ENCODE measurements around the gene POU3F4. TPM values are rescaled to one million over a fixed set of nuclear protein-coding genes. Genes with fewer than 3 reads are reported as not detected.

Gene POU3F4
- total RNA-seq, 1 donor from 2014 or later, result 0.18 TPM

DNA sequence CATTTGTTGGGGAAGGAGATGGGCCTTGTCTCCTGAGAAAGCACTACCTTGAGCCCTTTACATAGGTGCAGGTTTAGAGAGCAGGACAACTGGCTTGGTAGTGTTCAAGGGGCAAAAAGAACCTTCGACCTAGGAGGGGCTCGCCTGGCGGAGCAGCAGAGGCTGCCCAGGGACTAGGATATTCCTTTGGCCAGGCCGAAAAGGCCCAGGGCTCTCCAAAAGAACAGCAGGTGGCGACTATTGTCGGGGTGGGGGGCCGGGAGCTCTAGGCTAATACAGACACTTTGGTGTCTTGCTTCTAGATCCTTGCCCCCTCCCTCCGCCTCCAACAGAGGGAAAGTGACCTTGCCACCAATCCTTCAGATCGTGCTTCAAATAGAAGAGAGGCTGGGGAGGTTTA lies 7.1 kb upstream of the POU3F4 start:
- DNase-seq (ENCODE audit: low read depth) (no peak), FAIRE-seq (no peak)
- TF ChIP-seq CTCF (IDR thresholded peaks at IDR 0.05; ENCODE audit: insufficient read depth, low read depth, low read length), result no peak
- no peak for TF ChIP-seq EZH2 (IDR thresholded peaks at IDR 0.05; ENCODE audit: insufficient read depth, low read length)
- no peak overlapping the region for H3K27ac Mint-ChIP-seq (ENCODE audit: unreplicated experiment)
- no peak overlapping the region for H3K9ac ChIP-seq (ENCODE audit: low read length)
- H3K4me1 ChIP-seq (ENCODE audit: insufficient read depth, low read length), result no peaks in the 10 kb centered on the region
- H3K4me1 Mint-ChIP-seq (ENCODE audit: low read depth, unreplicated experiment), result no peaks in the 10 kb centered on the region
- no peaks in the 10 kb centered on the region for H4K20me1 ChIP-seq (ENCODE audit: insufficient read depth, low read length)
- H3K4me3 ChIP-seq (ENCODE audit: insufficient read depth, low read depth, low read length), result no peak overlapping the region
- H2AFZ ChIP-seq (ENCODE audit: low read depth, low read length), result no peak overlapping the region
- H3K4me3 Mint-ChIP-seq (ENCODE audit: unreplicated experiment), result no peak overlapping the region
- no peaks in the 10 kb centered on the region for H3K9me3 Mint-ChIP-seq (ENCODE audit: unreplicated experiment)
- no peak overlapping the region for H3K27ac ChIP-seq (ENCODE audit: low read depth, low read length)
- peaks cover 58% of the 10 kb centered on the region for H3K27me3 Mint-ChIP-seq (ENCODE audit: low read depth, unreplicated experiment)
- no peaks in the 10 kb centered on the region for H3K27me3 ChIP-seq (ENCODE audit: insufficient read depth, low read length)
- no peaks in the 10 kb centered on the region for H3K36me3 Mint-ChIP-seq (ENCODE audit: low read depth, unreplicated experiment)
- H3K79me2 ChIP-seq (ENCODE audit: insufficient read depth, low read length), result no peaks in the 10 kb centered on the region
- no peaks in the 10 kb centered on the region for H3K9me3 ChIP-seq (ENCODE audit: insufficient read depth, low read depth, low read length)
- peak overlapping the region; percentile 69 for H3K4me2 ChIP-seq (ENCODE audit: low read length)
- H3K36me3 ChIP-seq (ENCODE audit: insufficient read depth, low read length), result no peaks in the 10 kb centered on the region

DNA sequence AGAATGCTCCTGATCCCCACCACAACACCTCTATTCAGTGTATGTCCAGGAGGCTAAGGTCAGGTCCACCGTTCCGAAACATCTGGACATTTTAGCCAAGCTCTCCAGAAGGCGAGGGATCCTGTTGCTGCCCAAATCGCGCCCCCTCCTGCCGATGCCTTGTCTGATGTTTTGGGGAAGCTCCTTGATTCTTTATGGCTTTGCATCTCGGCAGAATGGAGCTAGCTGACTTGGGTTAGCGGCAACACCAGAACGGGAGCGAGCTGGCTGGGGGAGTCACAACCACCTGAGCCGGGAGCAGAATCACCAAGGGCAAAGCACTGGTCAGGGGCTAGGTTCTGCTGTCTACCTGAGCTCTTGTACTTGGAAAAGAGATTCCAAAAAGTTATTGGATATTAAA lies 6.6 kb upstream of the POU3F4 start:
- no peaks in the 10 kb centered on the region for H3K36me3 ChIP-seq (ENCODE audit: insufficient read depth, low read length)
- H3K9ac ChIP-seq (ENCODE audit: low read length), result no peak overlapping the region
- FAIRE-seq, result no peak
- H3K4me1 ChIP-seq (ENCODE audit: insufficient read depth, low read length), result no peaks in the 10 kb centered on the region
- no peak for DNase-seq (ENCODE audit: low read depth)
- Mint-ChIP-seq H3K4me3 (ENCODE audit: unreplicated experiment) (no peak overlapping the region), H3K27ac (ENCODE audit: unreplicated experiment) (no peak overlapping the region), H3K36me3 (ENCODE audit: low read depth, unreplicated experiment) (no peaks in the 10 kb centered on the region), H3K4me1 (ENCODE audit: low read depth, unreplicated experiment) (no peaks in the 10 kb centered on the region), H3K27me3 (ENCODE audit: low read depth, unreplicated experiment) (peaks cover 64% of the 10 kb centered on the region), H3K9me3 (ENCODE audit: unreplicated experiment) (no peaks in the 10 kb centered on the region)
- H3K4me3 ChIP-seq (ENCODE audit: insufficient read depth, low read depth, low read length), result no peak overlapping the region
- H2AFZ ChIP-seq (ENCODE audit: low read depth, low read length), result peak overlapping the region; percentile 52
- TF ChIP-seq CTCF (IDR thresholded peaks at IDR 0.05; ENCODE audit: insufficient read depth, low read depth, low read length) (no peak), EZH2 (IDR thresholded peaks at IDR 0.05; ENCODE audit: insufficient read depth, low read length) (no peak)
- H3K4me2 ChIP-seq (ENCODE audit: low read length), result peak overlapping the region; percentile 69
- no peak overlapping the region for H3K27ac ChIP-seq (ENCODE audit: low read depth, low read length)
- no peaks in the 10 kb centered on the region for H3K79me2 ChIP-seq (ENCODE audit: insufficient read depth, low read length)
- H4K20me1 ChIP-seq (ENCODE audit: insufficient read depth, low read length), result no peaks in the 10 kb centered on the region
- no peaks in the 10 kb centered on the region for H3K27me3 ChIP-seq (ENCODE audit: insufficient read depth, low read length)
- H3K9me3 ChIP-seq (ENCODE audit: insufficient read depth, low read depth, low read length), result no peaks in the 10 kb centered on the region

GRCh38 chrX:83504721-83505479 lies 3.2 kb upstream of the POU3F4 start:
- peaks cover 85% of the 10 kb centered on the region for H3K27me3 Mint-ChIP-seq (ENCODE audit: low read depth, unreplicated experiment)
- no peaks in the 10 kb centered on the region for H3K4me1 ChIP-seq (ENCODE audit: insufficient read depth, low read length)
- no peak overlapping the region for H3K27ac ChIP-seq (ENCODE audit: low read depth, low read length)
- no peaks in the 10 kb centered on the region for H3K36me3 ChIP-seq (ENCODE audit: insufficient read depth, low read length)
- H3K4me1 Mint-ChIP-seq (ENCODE audit: low read depth, unreplicated experiment), result no peaks in the 10 kb centered on the region
- H3K9me3 Mint-ChIP-seq (ENCODE audit: unreplicated experiment), result no peaks in the 10 kb centered on the region
- no peak overlapping the region for H3K4me3 ChIP-seq (ENCODE audit: insufficient read depth, low read depth, low read length)
- H3K9me3 ChIP-seq (ENCODE audit: insufficient read depth, low read depth, low read length), result no peaks in the 10 kb centered on the region
- H3K4me3 Mint-ChIP-seq (ENCODE audit: unreplicated experiment), result no peak overlapping the region
- H3K36me3 Mint-ChIP-seq (ENCODE audit: low read depth, unreplicated experiment), result no peaks in the 10 kb centered on the region
- DNase-seq (ENCODE audit: low read depth) (no peak), FAIRE-seq (peak; percentile 17)
- no peaks in the 10 kb centered on the region for H3K79me2 ChIP-seq (ENCODE audit: insufficient read depth, low read length)
- H3K27me3 ChIP-seq (ENCODE audit: insufficient read depth, low read length), result no peaks in the 10 kb centered on the region
- H3K4me2 ChIP-seq (ENCODE audit: low read length), result peak overlapping the region; percentile 63
- no peak for TF ChIP-seq EZH2 (IDR thresholded peaks at IDR 0.05; ENCODE audit: insufficient read depth, low read length)
- no peak for TF ChIP-seq CTCF (IDR thresholded peaks at IDR 0.05; ENCODE audit: insufficient read depth, low read depth, low read length)
- H3K27ac Mint-ChIP-seq (ENCODE audit: unreplicated experiment), result no peak overlapping the region
- H2AFZ ChIP-seq (ENCODE audit: low read depth, low read length), result peak overlapping the region; percentile 26
- H4K20me1 ChIP-seq (ENCODE audit: insufficient read depth, low read length), result no peaks in the 10 kb centered on the region
- no peak overlapping the region for H3K9ac ChIP-seq (ENCODE audit: low read length)
